GM21381 (cell line): ENCODE data around the gene CDC42BPG.
"Not testable (repeated sequence)": the region's sequence is repeated elsewhere in the genome, so short reads cannot be mapped to it uniquely, and the experiment has no call there.

Experiments
- ATAC-seq: cut with Tn5 transposase; IDR thresholded peaks from one replicate; pipeline ENCODE4 v1.9.1; 2021; ENCODE audit warnings: mild to moderate bottlenecking, moderate library complexity; ENCODE audit not compliant: unreplicated experiment

The CDC42BPG gene

GRCh38 chr11:64837887-64838351 is 6.5 kb downstream of the CDC42BPG start:
- no peak for ATAC-seq

GRCh38 chr11:64836448-64837072 is 7.9 kb downstream of the CDC42BPG start:
- ATAC-seq = no peak

GRCh38 chr11:64835616-64836447 is 8.6 kb downstream of the CDC42BPG start:
- ATAC-seq = no peak

- ATAC-seq = no peak
These were observed 9.5 kb downstream of the CDC42BPG start for GRCh38 chr11:64834723-64835615.

GRCh38 chr11:64834031-64834722 is 10.3 kb downstream of the CDC42BPG start:
- ATAC-seq = no peak

GRCh38 chr11:64833509-64833908 is 10.9 kb downstream of the CDC42BPG start:
- ATAC-seq = no peak

GRCh38 chr11:64833198-64833502 is 11.3 kb downstream of the CDC42BPG start:
- ATAC-seq = no peak

- no peak for ATAC-seq
These were observed 11.8 kb downstream of the CDC42BPG start for GRCh38 chr11:64832467-64833197.

GRCh38 chr11:64831411-64831891 is 13.0 kb downstream of the CDC42BPG start:
- ATAC-seq = no peak

- ATAC-seq = no peak
These were observed 14.8 kb downstream of the CDC42BPG start for GRCh38 chr11:64829536-64830251.

GRCh38 chr11:64827451-64827839 is 17.0 kb downstream of the CDC42BPG start:
- no peak for ATAC-seq

- no peak for ATAC-seq
These were observed 17.6 kb downstream of the CDC42BPG start for GRCh38 chr11:64826578-64827450.

GRCh38 chr11:64826062-64826461 is 18.4 kb downstream of the CDC42BPG start:
- no peak for ATAC-seq

GRCh38 chr11:64823568-64824119 is 20.8 kb downstream of the CDC42BPG start:
- ATAC-seq = no peak

GRCh38 chr11:64817476-64817875 is 27.0 kb downstream of the CDC42BPG start:
- ATAC-seq = no peak

- ATAC-seq = not testable (repeated sequence)
These were observed 29.0 kb downstream of the CDC42BPG start for GRCh38 chr11:64815433-64815832.

GRCh38 chr11:64814712-64815187 is 29.7 kb downstream of the CDC42BPG start:
- ATAC-seq = peak; percentile 44

- ATAC-seq = no peak
These were observed 30.6 kb downstream of the CDC42BPG start for GRCh38 chr11:64813826-64814225.
